Measurements from ENCODE around the gene AKT2. TPM values are rescaled to one million over a fixed set of nuclear protein-coding genes. Genes with fewer than 3 reads are reported as not detected.
"Not testable (repeated sequence)": the region's sequence is repeated elsewhere in the genome, so short reads cannot be mapped to it uniquely, and the experiment has no call there.

Gene AKT2
- total RNA-seq (10 to 100 TPM; 49.2 to 79.3 (median 54.5) TPM), polyA plus RNA-seq (10 to 100 TPM; 54.8 to 70.1 TPM)

- 1% methylated on average over 44 to 84 of the region's 84 CpGs for WGBS, 2 donors
- ATAC-seq (peak; percentile 39 to 67 (median 52)), FAIRE-seq (no peak), DNase-seq (peak in 2 of 6 donors; percentile 83 to 84)
- TF ChIP-seq, protein P1, sequence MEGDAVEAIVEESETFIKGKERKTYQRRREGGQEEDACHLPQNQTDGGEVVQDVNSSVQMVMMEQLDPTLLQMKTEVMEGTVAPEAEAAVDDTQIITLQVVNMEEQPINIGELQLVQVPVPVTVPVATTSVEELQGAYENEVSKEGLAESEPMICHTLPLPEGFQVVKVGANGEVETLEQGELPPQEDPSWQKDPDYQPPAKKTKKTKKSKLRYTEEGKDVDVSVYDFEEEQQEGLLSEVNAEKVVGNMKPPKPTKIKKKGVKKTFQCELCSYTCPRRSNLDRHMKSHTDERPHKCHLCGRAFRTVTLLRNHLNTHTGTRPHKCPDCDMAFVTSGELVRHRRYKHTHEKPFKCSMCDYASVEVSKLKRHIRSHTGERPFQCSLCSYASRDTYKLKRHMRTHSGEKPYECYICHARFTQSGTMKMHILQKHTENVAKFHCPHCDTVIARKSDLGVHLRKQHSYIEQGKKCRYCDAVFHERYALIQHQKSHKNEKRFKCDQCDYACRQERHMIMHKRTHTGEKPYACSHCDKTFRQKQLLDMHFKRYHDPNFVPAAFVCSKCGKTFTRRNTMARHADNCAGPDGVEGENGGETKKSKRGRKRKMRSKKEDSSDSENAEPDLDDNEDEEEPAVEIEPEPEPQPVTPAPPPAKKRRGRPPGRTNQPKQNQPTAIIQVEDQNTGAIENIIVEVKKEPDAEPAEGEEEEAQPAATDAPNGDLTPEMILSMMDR (IDR thresholded peaks at IDR 0.05), result no peak
- Histone ChIP-seq H3K27ac (peak within 1 kb of the TSS; percentile 90 to 97 (median 94)), H3K4me1 (peaks cover 18 to 34% (median 28%) of the 10 kb centered on the region in 3 donors), H3K4me3 (peak within 1 kb of the TSS; percentile 62 to 93 (median 78)), H3K36me3 (no peaks in the 10 kb centered on the region), H3K27me3 (no peaks in the 10 kb centered on the region), H3K9me3 (no peaks in the 10 kb centered on the region)
- intact Hi-C loops (cut with DNase I), result no loop called here
These were observed at the start of gene AKT2 for GRCh38 chr19:40284501-40285352. Gene AKT2, minus strand, starts transcription at chr19:40285345. Its CDS starts 20,078 bp downstream, at chr19:40265267.

DNA sequence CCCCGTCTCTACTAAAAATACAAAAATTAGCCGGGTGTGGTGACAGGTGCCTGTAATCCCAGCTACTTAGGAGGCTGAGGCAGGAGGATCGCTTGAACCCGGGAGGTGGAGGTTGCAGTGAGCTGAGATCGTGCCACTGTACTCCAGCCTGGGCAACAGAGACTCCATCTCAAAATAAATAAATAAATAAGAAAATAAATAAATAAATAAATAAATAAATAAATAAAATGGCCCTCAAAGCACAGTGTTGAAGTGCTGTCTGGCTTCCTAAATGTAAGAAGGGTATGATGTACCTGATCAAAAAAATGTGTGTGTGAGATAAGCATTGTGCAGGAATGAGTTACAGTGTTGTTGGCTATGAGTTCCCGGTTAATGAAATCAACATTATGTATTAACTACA is 47.9 kb upstream of the AKT2 start:
- H3K4me1 ChIP-seq; ATAC-seq; intact Hi-C loops (cut with DNase I); FAIRE-seq; H3K4me3 ChIP-seq; H3K9me3 ChIP-seq; H3K27me3 ChIP-seq; DNase-seq; H3K27ac ChIP-seq: not testable (repeated sequence)
- WGBS, 2 donors, result 88 to 97% methylated on average over 6 of the region's 6 CpGs
- peaks cover 0 to 29% (median 4%) of the 10 kb centered on the region in 3 donors for H3K36me3 ChIP-seq

DNA sequence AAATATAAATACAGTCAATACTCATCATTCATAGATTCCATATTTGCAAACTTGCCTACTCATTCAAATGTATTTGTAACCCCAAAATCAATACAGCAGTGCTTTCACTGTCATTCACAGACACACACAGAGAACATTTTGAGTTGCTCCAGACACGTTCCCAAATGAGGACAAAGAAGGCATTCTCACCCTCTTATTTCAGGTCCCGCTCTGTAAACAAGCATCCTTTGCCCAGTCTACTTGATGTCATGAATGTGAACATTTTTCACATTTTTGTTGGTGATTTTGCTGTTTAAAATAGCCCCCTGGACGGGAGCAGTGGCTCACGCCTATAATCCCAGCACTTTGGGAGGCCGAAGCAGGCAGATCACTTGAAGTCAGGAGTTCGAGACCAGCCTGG is 47.5 kb upstream of the AKT2 start:
- TF ChIP-seq, protein P1 (IDR thresholded peaks at IDR 0.05), result no peak
- 65 to 69% methylated on average over 6 of the region's 6 CpGs for WGBS, 2 donors
- Histone ChIP-seq H3K36me3 (peaks cover 0 to 29% (median 4%) of the 10 kb centered on the region in 3 donors), H3K4me3 (no peak overlapping the region), H3K27me3 (no peaks in the 10 kb centered on the region), H3K27ac (no peak overlapping the region), H3K9me3 (no peaks in the 10 kb centered on the region), H3K4me1 (no peaks in the 10 kb centered on the region)
- ATAC-seq (peak in 1 of 4 donors; percentile 22), FAIRE-seq (no peak), DNase-seq (no peak)
- intact Hi-C loops (cut with DNase I), result no loop called here

GRCh38 chr19:40331052-40331451 is 45.9 kb upstream of the AKT2 start:
- Histone ChIP-seq H3K27ac (no peak overlapping the region), H3K9me3 (no peaks in the 10 kb centered on the region), H3K36me3 (peaks cover under 1 to 36% (median 4%) of the 10 kb centered on the region in 3 donors), H3K4me1 (no peaks in the 10 kb centered on the region), H3K4me3 (no peak overlapping the region), H3K27me3 (no peaks in the 10 kb centered on the region)
- TF ChIP-seq, protein P1 (IDR thresholded peaks at IDR 0.05), result no peak
- DNase-seq (no peak), ATAC-seq (no peak), FAIRE-seq (no peak)
- WGBS, 2 donors, result 93 to 94% methylated on average over 5 of the region's 5 CpGs
- intact Hi-C loops (cut with DNase I), result no loop called here

- WGBS, 2 donors, result 92% methylated on average over 14 of the region's 14 CpGs
- FAIRE-seq, result no peak
These were observed 41.1 kb upstream of the AKT2 start for GRCh38 chr19:40326201-40326600.

More at GRCh38 chr19:40326201-40326600, 41.1 kb upstream of the AKT2 start:
- ATAC-seq (no peak), DNase-seq (no peak)
- peaks cover 4 to 58% (median 10%) of the 10 kb centered on the region in 3 donors for H3K36me3 ChIP-seq
- intact Hi-C loops (cut with DNase I), result no loop called here
- no peaks in the 10 kb centered on the region for H3K9me3 ChIP-seq
- H3K4me3 ChIP-seq, result no peak overlapping the region
- no peaks in the 10 kb centered on the region for H3K27me3 ChIP-seq
- no peak overlapping the region for H3K27ac ChIP-seq
- TF ChIP-seq, protein P1 (IDR thresholded peaks at IDR 0.05), result no peak
- no peaks in the 10 kb centered on the region for H3K4me1 ChIP-seq
